Naive B cell (primary cell): Measurements from ENCODE around the gene TAB2. TPM values are rescaled to one million over a fixed set of nuclear protein-coding genes. Genes with fewer than 3 reads are reported as not detected.

Experiments used
- ATAC-seq, 2 donors: fragments of 150-1000 bp; cut with Tn5 transposase; 2 replicates each; pipeline ENCODE4 v1.10.0; 2021; ENCODE audit warnings: low read depth in 2 of 2, mild to moderate bottlenecking in 2 of 2, moderate library complexity in 2 of 2
- DNase-seq: peaks from one replicate; pipeline ENCODE4 v3.0.0; 2022
- H3K27ac Mint-ChIP-seq, 6 donors: one replicate each; pipeline ENCODE4 v1.8.0; 2020 to 2022; ENCODE audit warnings: mild to moderate bottlenecking in 6 of 6, mixed read lengths in 6 of 6, moderate library complexity in 5 of 6, inconsistent platforms in 2 of 6
- H3K27me3 Mint-ChIP-seq, 3 donors: one replicate each; pipeline ENCODE4 v1.8.0; 2021 to 2022; ENCODE audit warnings: mixed read lengths in 3 of 3, mild to moderate bottlenecking in 1 of 3
- H3K36me3 Mint-ChIP-seq, 2 donors: one replicate each; pipeline ENCODE4 v1.8.0; 2020 to 2022; ENCODE audit warnings: mixed read lengths in 2 of 2, inconsistent platforms in 1 of 2, mild to moderate bottlenecking in 1 of 2
- H3K4me1 Mint-ChIP-seq, 3 donors: one replicate each; pipeline ENCODE4 v1.8.0; 2020 to 2022; ENCODE audit warnings: mixed read lengths in 3 of 3, inconsistent platforms in 1 of 3, mild to moderate bottlenecking in 1 of 3, moderate library complexity in 1 of 3
- H3K4me3 Mint-ChIP-seq, 8 donors: one replicate each; pipeline ENCODE4 v1.8.0; 2020 to 2022; ENCODE audit warnings: mild to moderate bottlenecking in 8 of 8, mixed read lengths in 8 of 8, moderate library complexity in 8 of 8, inconsistent platforms in 2 of 8
- H3K9me3 Mint-ChIP-seq, 7 donors: one replicate each; pipeline ENCODE4 v1.8.0; 2020 to 2022; ENCODE audit warnings: mixed read lengths in 7 of 7, mild to moderate bottlenecking in 5 of 7, inconsistent platforms in 2 of 7, moderate library complexity in 1 of 7
- polyA plus RNA-seq, 6 donors: library from polyadenylated mRNA; unstranded; fragments of 300-500 nt; fragmentation: Illumina TruSeq; gene quantifications; one replicate each; pipeline ENCODE4 v1.2.3, GENCODE V29; 2021; ENCODE audit warnings: low read depth in 6 of 6

Gene TAB2
- polyA plus RNA-seq, 6 donors from 2014 or later, result 7.7 to 13.5 (median 10.1) TPM

DNA sequence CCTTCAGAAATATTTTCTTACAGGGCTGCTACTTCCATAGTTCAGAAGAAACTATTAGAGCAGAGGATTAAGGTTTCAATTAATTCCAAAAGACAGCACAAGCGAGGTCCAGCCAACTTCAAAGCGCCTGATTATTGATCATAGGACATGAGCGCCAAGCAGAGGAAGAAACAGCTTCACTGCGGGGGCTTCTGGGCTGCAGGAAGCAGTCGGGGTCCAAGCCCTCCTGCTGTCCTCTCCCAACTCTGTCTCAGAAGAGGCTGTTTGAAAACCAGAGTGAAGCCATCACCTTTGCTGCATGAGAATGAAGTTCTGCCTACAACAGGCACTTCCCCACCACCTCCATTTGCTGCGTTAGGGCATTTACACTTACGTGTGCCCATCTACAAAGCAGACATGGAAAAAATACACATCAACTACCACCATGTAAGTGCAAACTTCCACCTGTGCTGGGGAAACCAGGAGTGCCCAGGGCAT is 106.5 kb downstream of the TAB2 start:
- Mint-ChIP-seq H3K27ac (peak overlapping the region in 1 of 6 donors; percentile 47), H3K4me3 (no peak overlapping the region), H3K4me1 (no peaks in the 10 kb centered on the region), H3K36me3 (no peaks in the 10 kb centered on the region), H3K27me3 (peaks cover 0 to 6% (median 0%) of the 10 kb centered on the region in 3 donors), H3K9me3 (no peaks in the 10 kb centered on the region)
- ATAC-seq (no peak), DNase-seq (no peak)

DNA sequence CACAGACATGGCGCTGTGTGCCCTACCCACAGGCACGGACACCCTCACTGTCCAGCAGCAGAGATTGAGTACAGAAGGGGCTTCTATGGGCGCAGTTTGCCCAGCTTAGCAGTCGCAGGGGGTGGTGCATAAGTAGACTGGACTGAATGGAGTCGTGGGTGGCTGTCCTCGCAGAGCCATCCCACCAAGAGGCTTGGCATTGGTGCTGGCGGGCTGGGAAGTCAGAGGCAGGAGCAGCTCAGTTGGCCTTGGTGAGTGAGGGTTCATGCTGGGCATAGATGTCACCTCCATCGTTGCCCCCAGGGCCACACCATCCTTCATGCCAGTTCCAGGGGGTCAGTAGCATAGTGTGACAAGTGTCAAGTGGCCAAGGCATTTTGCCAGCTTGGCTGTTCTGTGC is 107.7 kb downstream of the TAB2 start:
- Mint-ChIP-seq H3K4me1 (no peaks in the 10 kb centered on the region), H3K27me3 (peaks cover 0 to 6% (median 0%) of the 10 kb centered on the region in 3 donors), H3K4me3 (no peak overlapping the region), H3K27ac (no peak overlapping the region), H3K36me3 (no peaks in the 10 kb centered on the region), H3K9me3 (no peaks in the 10 kb centered on the region)
- no peak for ATAC-seq
- no peak for DNase-seq

DNA sequence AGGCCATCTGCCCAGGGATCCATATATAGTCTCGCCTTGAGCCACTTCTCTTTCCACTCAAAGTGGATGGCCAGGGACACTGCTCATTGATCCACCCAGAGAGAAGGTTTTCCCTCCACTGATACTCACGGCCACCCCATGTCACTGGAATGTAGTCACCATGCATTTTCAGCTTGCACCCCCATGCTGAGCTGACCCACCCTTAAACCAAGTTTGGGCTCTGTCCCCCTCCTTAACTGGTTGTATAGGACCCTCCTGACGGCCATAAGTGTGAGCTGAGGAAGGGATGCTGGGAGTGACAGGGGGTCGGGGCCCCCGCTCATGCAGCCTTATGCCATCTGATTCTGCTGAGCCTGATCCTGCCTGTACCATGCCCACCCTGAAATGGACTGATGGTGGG is 108.2 kb downstream of the TAB2 start:
- H3K4me1 Mint-ChIP-seq, result no peaks in the 10 kb centered on the region
- H3K36me3 Mint-ChIP-seq, result no peaks in the 10 kb centered on the region
- no peak overlapping the region for H3K27ac Mint-ChIP-seq
- DNase-seq (no peak), ATAC-seq (no peak)
- H3K4me3 Mint-ChIP-seq, result no peak overlapping the region
- H3K27me3 Mint-ChIP-seq, result peaks cover 0 to 6% (median 0%) of the 10 kb centered on the region in 3 donors
- H3K9me3 Mint-ChIP-seq, result no peaks in the 10 kb centered on the region

DNA sequence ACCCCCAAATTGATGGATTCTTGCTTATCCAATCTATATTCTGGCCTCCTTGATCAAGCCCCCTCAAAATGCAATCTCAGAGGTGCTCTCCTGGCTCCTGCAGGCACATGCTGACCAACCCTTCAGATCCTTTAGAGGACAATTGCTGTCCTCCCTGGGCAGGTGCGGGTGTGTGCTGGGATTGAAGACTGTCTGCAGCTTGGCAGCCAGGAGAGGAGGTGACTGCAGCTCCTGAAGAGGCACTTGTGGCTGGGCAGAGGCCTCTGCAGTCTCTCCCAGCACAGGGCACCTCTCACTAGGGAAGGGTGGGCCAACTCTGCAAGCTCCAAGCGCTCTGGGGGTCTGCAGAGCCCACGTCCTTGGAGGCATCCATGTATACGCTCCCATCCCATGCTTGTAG is 111.1 kb downstream of the TAB2 start:
- no peaks in the 10 kb centered on the region for H3K36me3 Mint-ChIP-seq
- H3K27ac Mint-ChIP-seq, result peak overlapping the region in 1 of 6 donors; percentile 49
- no peaks in the 10 kb centered on the region for H3K9me3 Mint-ChIP-seq
- DNase-seq (no peak), ATAC-seq (no peak)
- no peak overlapping the region for H3K4me3 Mint-ChIP-seq
- peaks cover 0 to 6% (median 0%) of the 10 kb centered on the region in 3 donors for H3K27me3 Mint-ChIP-seq
- H3K4me1 Mint-ChIP-seq, result peaks cover 0 to 7% (median 5%) of the 10 kb centered on the region in 3 donors

DNA sequence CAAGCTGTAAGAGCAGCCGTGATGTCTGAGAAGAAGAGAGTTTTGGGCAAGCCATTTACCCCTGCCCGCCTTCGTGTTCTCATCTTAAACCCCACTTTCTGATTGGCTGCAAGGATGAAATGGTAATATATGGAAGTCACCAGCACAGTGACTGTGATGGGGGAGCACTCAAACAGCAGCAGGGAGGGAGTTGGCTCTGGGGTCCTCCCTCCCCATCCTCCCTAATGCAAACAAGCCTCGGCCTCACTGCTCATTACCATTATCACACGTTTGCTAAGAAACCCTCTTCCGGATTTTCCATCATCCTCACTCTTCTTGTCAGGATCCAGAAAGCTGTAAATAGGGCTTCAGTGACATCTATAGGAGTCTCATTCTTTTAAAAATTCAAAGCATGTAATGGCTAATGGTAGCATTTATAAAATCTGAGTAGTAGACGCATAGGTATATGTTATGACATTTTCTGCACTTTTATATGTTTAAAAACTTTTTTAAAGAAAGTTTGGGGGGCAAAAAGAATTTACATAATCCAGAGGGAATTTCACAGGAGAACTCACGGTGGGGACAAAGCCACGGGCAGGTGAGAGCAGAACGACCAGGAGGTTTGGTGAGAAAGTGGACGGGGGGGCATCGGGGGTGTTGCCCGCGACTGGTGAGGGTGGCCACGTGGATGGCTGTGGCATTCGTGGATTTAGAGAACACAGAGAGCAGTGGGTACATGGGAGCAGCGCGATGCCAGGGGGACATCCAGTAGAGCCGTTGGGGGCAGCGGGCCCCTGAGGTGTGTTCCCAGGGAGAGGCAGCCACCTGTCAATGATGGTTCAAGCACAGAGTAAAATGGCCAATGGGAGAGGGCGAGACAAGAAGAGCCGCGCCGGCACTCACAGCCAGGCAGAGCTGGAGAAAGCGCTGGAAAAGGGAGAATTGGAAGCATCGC is 112.2 kb downstream of the TAB2 start:
- no peaks in the 10 kb centered on the region for H3K9me3 Mint-ChIP-seq
- ATAC-seq, result no peak
- H3K27ac Mint-ChIP-seq, result no peak overlapping the region
- no peak overlapping the region for H3K4me3 Mint-ChIP-seq
- DNase-seq, result no peak
- H3K36me3 Mint-ChIP-seq, result no peaks in the 10 kb centered on the region
- peaks cover 0 to 7% (median 5%) of the 10 kb centered on the region in 3 donors for H3K4me1 Mint-ChIP-seq
- peaks cover 0 to 6% (median 0%) of the 10 kb centered on the region in 3 donors for H3K27me3 Mint-ChIP-seq

DNA sequence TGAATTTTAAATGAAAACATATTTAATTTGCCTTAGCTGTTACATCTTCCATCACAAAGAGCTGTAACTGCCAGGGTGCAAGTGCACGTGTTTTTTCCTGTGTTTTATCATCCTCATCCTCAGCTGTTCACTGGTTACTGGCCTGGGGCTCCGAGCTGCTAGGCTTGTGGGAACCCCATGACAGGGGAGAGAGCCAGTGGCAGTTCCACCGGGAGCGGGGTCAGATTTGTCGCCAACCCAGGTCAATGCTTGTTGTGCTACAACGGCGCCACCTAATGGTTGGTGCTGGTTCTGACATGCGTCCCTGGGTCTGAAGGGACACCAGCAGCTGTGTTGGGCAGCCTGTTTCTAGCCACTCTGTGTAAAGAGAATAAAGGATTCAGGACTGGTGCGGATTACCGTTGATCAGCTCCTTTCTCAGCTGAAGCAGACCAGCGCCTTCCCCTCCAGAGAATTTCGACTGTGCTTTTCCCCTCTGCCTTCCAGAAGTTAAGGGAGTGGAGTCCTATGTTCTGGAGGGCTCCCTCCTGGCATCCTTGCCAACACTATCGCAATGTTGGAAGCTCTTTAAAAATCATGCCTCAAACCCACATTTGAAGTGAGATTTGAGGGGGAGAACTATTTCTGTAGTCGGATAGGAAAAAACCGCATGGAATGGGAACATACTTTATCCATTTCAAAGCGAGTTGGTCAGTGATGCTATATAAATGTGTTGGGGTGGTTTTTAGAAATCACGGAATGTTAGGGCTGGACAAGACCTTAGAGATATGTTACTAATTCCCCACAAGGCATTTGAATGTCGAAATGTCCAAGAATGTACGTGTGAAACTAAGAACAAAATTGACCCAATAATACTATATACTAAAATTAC is 114.6 kb downstream of the TAB2 start:
- Mint-ChIP-seq H3K4me3 (peak overlapping the region in 4 of 8 donors; percentile 37 to 54 (median 45)), H3K27ac (peak overlapping the region in 1 of 6 donors; percentile 58), H3K27me3 (peaks cover 0 to 6% (median 0%) of the 10 kb centered on the region in 3 donors), H3K4me1 (peaks cover 0 to 7% (median 6%) of the 10 kb centered on the region in 3 donors), H3K9me3 (no peaks in the 10 kb centered on the region), H3K36me3 (no peaks in the 10 kb centered on the region)
- ATAC-seq, result peak; percentile 86 to 94
- peak; percentile 75 for DNase-seq

DNA sequence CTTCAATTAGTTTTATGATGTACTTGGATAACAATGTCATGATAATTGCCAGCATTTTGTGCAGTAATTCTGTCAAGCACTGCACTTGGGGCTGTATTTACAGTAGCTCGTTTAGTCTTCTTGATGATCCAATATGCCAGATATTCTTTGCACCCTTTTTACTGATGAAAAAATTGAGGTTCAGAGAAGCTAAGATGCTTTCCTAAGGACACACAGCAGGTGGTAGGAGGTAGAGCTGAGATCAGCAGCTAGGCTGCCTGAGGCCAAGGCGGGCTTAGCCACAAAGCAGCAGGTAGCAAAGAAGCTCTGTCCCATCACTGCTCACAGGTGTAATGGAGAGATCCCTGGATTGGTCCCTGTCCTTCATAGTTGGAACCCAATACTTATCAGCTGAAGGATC is 115.9 kb downstream of the TAB2 start:
- Mint-ChIP-seq H3K4me1 (peaks cover 0 to 19% (median 15%) of the 10 kb centered on the region in 3 donors), H3K27me3 (no peaks in the 10 kb centered on the region), H3K4me3 (no peak overlapping the region), H3K27ac (no peak overlapping the region), H3K36me3 (no peaks in the 10 kb centered on the region), H3K9me3 (no peaks in the 10 kb centered on the region)
- DNase-seq (no peak), ATAC-seq (no peak)

DNA sequence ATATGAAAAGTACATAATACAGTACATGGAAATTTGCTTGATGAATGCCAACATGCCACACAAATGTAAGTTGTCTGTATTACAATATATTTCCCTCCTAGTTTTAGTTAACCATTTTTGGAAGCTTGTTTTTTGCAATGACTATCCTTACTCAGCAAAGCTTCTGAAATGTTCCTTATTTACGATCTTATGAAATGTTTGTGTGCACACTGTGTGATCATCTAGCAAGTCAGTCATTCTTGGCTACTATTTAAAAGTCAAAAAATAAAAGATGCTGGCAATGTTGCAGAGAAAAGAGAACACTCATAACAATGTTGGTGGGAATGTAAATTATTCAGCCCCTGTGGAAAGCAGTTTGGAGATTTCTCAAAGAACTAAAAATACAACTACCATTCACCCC is 116.4 kb downstream of the TAB2 start:
- Mint-ChIP-seq H3K27ac (peak overlapping the region in 1 of 6 donors; percentile 42), H3K27me3 (no peaks in the 10 kb centered on the region), H3K4me3 (no peak overlapping the region), H3K9me3 (no peaks in the 10 kb centered on the region), H3K36me3 (no peaks in the 10 kb centered on the region), H3K4me1 (peaks cover 2 to 23% (median 20%) of the 10 kb centered on the region in 3 donors)
- no peak for ATAC-seq
- DNase-seq, result no peak

DNA sequence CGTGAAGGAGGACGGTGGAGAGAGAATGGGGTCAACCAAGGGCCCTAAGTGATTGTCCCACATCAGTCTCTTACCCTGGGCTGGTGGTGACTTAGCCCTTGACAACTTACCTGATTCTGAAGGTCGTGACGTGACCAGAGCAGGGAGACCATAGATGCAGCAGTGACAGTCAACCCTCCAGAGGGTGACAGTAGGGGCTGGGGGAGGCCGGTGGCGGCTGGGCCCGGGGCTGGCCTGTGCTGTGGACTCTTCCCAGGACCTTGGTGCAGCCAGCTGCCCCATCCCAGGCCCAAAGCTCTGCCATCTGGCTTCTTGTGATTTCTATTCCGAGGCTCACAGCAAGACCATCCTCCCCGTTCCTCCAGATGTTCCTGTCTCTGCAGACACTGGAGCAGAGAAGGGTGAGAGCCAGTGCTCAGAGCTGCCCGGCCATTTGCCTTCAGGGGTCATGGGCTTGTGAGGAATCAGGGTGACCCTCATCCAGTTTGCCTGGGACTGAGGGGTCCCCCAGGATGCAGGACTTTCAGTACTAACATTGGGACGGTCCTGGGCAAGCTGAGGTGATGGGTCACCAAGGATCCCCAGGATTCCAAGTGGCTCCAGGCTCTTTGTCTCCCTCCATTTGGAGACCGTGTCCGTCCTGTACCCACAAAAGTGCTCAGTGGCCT is 118.5 kb downstream of the TAB2 start:
- Mint-ChIP-seq H3K27me3 (no peaks in the 10 kb centered on the region), H3K4me1 (peaks cover 10 to 31% (median 29%) of the 10 kb centered on the region in 3 donors), H3K4me3 (no peak overlapping the region), H3K36me3 (no peaks in the 10 kb centered on the region), H3K9me3 (no peaks in the 10 kb centered on the region), H3K27ac (peak overlapping the region in 1 of 6 donors; percentile 10)
- DNase-seq, result no peak
- no peak for ATAC-seq

DNA sequence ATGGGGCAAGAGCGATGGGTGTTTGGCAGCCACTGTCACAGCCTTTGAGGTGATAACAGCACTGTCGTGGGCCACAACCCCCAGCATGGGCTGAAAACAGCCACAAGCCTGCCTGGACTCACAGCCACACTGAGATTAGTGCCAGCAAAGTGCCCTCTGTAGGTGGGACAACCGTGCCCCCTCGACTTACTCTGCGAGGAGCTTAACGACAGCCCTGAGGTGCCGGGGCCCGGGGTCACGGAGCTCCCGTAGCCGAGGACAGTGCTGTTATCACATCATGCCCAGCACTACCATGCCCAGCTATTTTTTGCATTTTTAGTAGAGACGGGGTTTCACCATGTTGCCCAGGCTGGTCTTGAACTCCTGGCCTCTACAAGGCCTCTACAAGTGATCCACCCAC is 119.1 kb downstream of the TAB2 start:
- no peak for DNase-seq
- no peaks in the 10 kb centered on the region for H3K9me3 Mint-ChIP-seq
- no peaks in the 10 kb centered on the region for H3K27me3 Mint-ChIP-seq
- no peaks in the 10 kb centered on the region for H3K36me3 Mint-ChIP-seq
- H3K27ac Mint-ChIP-seq, result no peak overlapping the region
- no peak for ATAC-seq
- H3K4me1 Mint-ChIP-seq, result peaks cover 10 to 31% (median 29%) of the 10 kb centered on the region in 3 donors
- no peak overlapping the region for H3K4me3 Mint-ChIP-seq

DNA sequence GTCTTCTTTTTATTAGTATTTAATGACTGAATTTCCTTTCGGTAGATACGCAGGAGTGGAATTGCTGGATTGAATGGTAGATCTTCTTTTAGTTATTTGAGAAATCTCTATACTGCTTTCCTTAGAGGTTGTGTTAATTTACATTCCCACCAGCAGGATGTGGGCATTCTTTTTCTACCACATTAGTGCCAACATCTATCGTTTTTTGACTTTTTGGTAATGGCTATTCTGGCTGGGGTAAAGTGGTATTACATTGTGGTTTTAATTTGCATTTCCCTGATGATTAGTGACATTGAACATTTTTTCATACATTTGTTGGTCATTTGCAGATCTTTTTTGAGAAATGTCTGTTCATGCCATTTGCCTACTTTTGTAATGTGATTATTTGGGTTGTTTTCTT is 119.7 kb downstream of the TAB2 start:
- DNase-seq, result no peak
- no peak for ATAC-seq
- no peaks in the 10 kb centered on the region for H3K36me3 Mint-ChIP-seq
- H3K9me3 Mint-ChIP-seq, result no peaks in the 10 kb centered on the region
- peak overlapping the region in 1 of 6 donors; percentile 38 for H3K27ac Mint-ChIP-seq
- peaks cover 10 to 26% (median 24%) of the 10 kb centered on the region in 3 donors for H3K4me1 Mint-ChIP-seq
- no peaks in the 10 kb centered on the region for H3K27me3 Mint-ChIP-seq
- H3K4me3 Mint-ChIP-seq, result no peak overlapping the region

DNA sequence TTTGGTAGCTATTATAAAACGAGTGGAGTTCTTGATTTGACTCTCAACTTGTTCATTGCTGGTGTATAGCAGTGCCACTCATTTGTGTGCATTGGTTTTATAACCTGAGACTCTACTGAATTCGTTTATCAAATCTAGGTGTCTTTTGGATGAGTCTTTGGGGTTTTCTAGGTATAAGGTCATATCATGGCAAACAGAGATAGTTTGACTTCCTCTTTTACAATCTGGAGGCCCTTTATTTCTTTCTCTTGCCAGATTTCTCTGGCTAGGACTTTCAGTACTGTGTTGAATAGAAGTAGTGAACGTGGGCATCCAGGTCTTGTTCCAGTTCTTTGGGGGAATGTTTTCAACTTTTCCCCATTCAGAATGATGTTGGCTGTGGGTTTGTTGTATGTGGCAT is 121.3 kb downstream of the TAB2 start:
- DNase-seq (no peak), ATAC-seq (peak; percentile 53 to 67)
- Mint-ChIP-seq H3K4me1 (peaks cover 15 to 30% (median 22%) of the 10 kb centered on the region in 3 donors), H3K36me3 (no peaks in the 10 kb centered on the region), H3K9me3 (no peaks in the 10 kb centered on the region), H3K27me3 (no peaks in the 10 kb centered on the region), H3K27ac (peak overlapping the region in 2 of 6 donors; percentile 25 to 38), H3K4me3 (no peak overlapping the region)

DNA sequence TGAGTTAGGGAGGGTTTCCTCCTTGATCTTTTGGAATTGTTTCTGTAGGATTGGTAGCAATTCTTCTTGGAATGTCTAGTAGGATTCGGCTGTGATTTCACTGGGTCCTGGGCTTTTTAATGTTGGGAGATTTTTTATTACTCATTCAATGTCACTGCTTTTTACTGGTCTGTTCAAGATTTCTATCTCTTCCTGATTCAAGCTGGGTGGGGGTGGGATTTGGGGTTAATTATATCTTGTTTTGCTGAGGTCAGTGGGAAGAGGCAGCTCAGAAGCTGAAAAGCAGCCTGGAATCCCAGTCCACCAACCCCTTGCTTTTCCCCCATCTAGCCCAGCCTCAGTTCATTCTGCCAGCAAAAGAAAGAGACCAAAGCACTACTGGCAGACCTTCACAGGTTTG is 122.1 kb downstream of the TAB2 start:
- Mint-ChIP-seq H3K27ac (peak overlapping the region in 1 of 6 donors; percentile 5), H3K9me3 (no peaks in the 10 kb centered on the region), H3K4me3 (peak overlapping the region in 2 of 8 donors; percentile 15 to 49), H3K27me3 (no peaks in the 10 kb centered on the region), H3K4me1 (peaks cover 15 to 30% (median 22%) of the 10 kb centered on the region in 3 donors), H3K36me3 (no peaks in the 10 kb centered on the region)
- ATAC-seq (no peak), DNase-seq (no peak)
